ENCODE data around the gene PLXDC1. TPM values are rescaled to one million over a fixed set of nuclear protein-coding genes. Genes with fewer than 3 reads are reported as not detected.
"Not testable (repeated sequence)": the region's sequence is repeated elsewhere in the genome, so short reads cannot be mapped to it uniquely, and the experiment has no call there.

Gene PLXDC1
- total and polyA plus RNA-seq, 4 donors = 1.7 to 39.1 (median 4.8) TPM

DNA sequence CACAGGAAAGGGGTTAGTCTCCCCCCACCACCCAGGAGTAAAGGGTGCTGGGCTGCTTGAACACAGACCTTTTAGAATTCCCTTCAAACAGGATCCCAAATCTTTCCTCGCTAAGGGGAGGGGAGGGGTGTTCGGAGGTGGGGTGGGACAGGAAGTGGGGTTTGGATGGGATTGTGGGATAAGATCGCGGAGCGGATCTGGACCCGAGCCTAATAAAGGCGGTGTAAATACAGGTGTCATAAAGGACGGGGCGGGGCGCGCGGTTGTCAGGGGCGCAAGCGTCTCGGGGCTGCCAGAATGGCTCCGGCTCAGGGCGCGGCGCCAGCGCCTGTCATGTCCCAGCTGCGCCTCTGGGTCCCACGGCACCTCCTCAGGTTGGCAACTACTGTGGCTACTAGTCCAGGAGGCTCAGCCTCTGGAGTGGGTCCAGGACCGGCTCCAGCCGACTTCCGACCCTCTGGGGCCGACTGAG, 124.4 kb downstream of the PLXDC1 start:
- WGBS, 2 donors = 0 to 1% methylated on average over 24 to 26 of the region's 26 CpGs
- peak; percentile 80 for ATAC-seq (ENCODE audit: low FRiP score)
- peak overlapping the region; percentile 44 to 47 for H3K4me3 ChIP-seq (ENCODE audit: low read length in 2 of 2)
- DNase-seq = peak; percentile 68 to 88
- no peaks in the 10 kb centered on the region for H3K36me3 ChIP-seq (ENCODE audit: control insufficient read depth in 1 of 2, insufficient read depth in 2 of 2, low read length in 1 of 2)
- no peaks in the 10 kb centered on the region for H3K9me3 ChIP-seq (ENCODE audit: control insufficient read depth, low read length)
- no peak overlapping the region for H3K27ac ChIP-seq (ENCODE audit: low read depth in 1 of 2, low read length in 2 of 2)
- no peaks in the 10 kb centered on the region for H3K4me1 ChIP-seq (ENCODE audit: control insufficient read depth in 1 of 2, insufficient read depth in 2 of 2, low read length in 2 of 2)
- intact Hi-C loops (cut with DNase I) = loop anchor here in 1 of 2 donors (10.0 kb wide), 1 partner anchor 98 kb away; no protein-coding TSS in a partner anchor
- no peaks in the 10 kb centered on the region for H3K27me3 ChIP-seq (ENCODE audit: control insufficient read depth in 1 of 2, insufficient read depth in 2 of 2, low read length in 1 of 2)

GRCh38 chr17:39026346-39026745, 125.1 kb downstream of the PLXDC1 start:
- intact Hi-C loops (cut with DNase I) = loop anchor here in 1 of 2 donors (10.0 kb wide), 1 partner anchor 98 kb away; no protein-coding TSS in a partner anchor
- H3K4me1 ChIP-seq (ENCODE audit: control insufficient read depth in 1 of 2, insufficient read depth in 2 of 2, low read length in 2 of 2); DNase-seq; ATAC-seq (ENCODE audit: low FRiP score); H3K9me3 ChIP-seq (ENCODE audit: control insufficient read depth, low read length); H3K4me3 ChIP-seq (ENCODE audit: low read length in 2 of 2); H3K36me3 ChIP-seq (ENCODE audit: control insufficient read depth in 1 of 2, insufficient read depth in 2 of 2, low read length in 1 of 2); H3K27me3 ChIP-seq (ENCODE audit: control insufficient read depth in 1 of 2, insufficient read depth in 2 of 2, low read length in 1 of 2); H3K27ac ChIP-seq (ENCODE audit: low read depth in 1 of 2, low read length in 2 of 2): not testable (repeated sequence)
- WGBS, 2 donors = 93 to 94% methylated on average over 13 of the region's 13 CpGs

- 91% methylated on average over 6 of the region's 6 CpGs for WGBS, 2 donors
- peaks cover 1% of the 10 kb centered on the region for H3K9me3 ChIP-seq (ENCODE audit: control insufficient read depth, low read length)
- no peak overlapping the region for H3K4me3 ChIP-seq (ENCODE audit: low read length in 2 of 2)
- no peaks in the 10 kb centered on the region for H3K36me3 ChIP-seq (ENCODE audit: control insufficient read depth in 1 of 2, insufficient read depth in 2 of 2, low read length in 1 of 2)
- ATAC-seq (ENCODE audit: low FRiP score) = no peak
- H3K27ac ChIP-seq (ENCODE audit: low read depth in 1 of 2, low read length in 2 of 2) = no peak overlapping the region
- no peaks in the 10 kb centered on the region for H3K4me1 ChIP-seq (ENCODE audit: control insufficient read depth in 1 of 2, insufficient read depth in 2 of 2, low read length in 2 of 2)
- intact Hi-C loops (cut with DNase I) = loop anchor here in 1 of 2 donors (10.0 kb wide), 1 partner anchor 102 kb away; no protein-coding TSS in a partner anchor
- H3K27me3 ChIP-seq (ENCODE audit: control insufficient read depth in 1 of 2, insufficient read depth in 2 of 2, low read length in 1 of 2) = no peaks in the 10 kb centered on the region
- DNase-seq = no peak
These were observed 128.5 kb downstream of the PLXDC1 start for GRCh38 chr17:39022924-39023323.

- not testable (repeated sequence) for H3K4me3 ChIP-seq (ENCODE audit: low read length in 2 of 2); H3K27ac ChIP-seq (ENCODE audit: low read depth in 1 of 2, low read length in 2 of 2); DNase-seq; H3K36me3 ChIP-seq (ENCODE audit: control insufficient read depth in 1 of 2, insufficient read depth in 2 of 2, low read length in 1 of 2); ATAC-seq (ENCODE audit: low FRiP score); H3K9me3 ChIP-seq (ENCODE audit: control insufficient read depth, low read length); H3K27me3 ChIP-seq (ENCODE audit: control insufficient read depth in 1 of 2, insufficient read depth in 2 of 2, low read length in 1 of 2); H3K4me1 ChIP-seq (ENCODE audit: control insufficient read depth in 1 of 2, insufficient read depth in 2 of 2, low read length in 2 of 2)
- 93 to 96% methylated on average over 6 of the region's 6 CpGs for WGBS, 2 donors
- intact Hi-C loops (cut with DNase I) = loop anchor here in 1 of 2 donors (10.0 kb wide), 1 partner anchor 105 kb away; no protein-coding TSS in a partner anchor
These were observed 131.4 kb downstream of the PLXDC1 start for GRCh38 chr17:39020037-39020436.

- H3K9me3 ChIP-seq (ENCODE audit: control insufficient read depth, low read length) = peaks cover 1% of the 10 kb centered on the region
- H3K27ac ChIP-seq (ENCODE audit: low read depth in 1 of 2, low read length in 2 of 2) = no peak overlapping the region
- H3K27me3 ChIP-seq (ENCODE audit: control insufficient read depth in 1 of 2, insufficient read depth in 2 of 2, low read length in 1 of 2) = no peaks in the 10 kb centered on the region
- intact Hi-C loops (cut with DNase I) = loop anchor here in 1 of 2 donors (10.0 kb wide), 1 partner anchor 86 kb away; no protein-coding TSS in a partner anchor
- 79 to 80% methylated on average over 11 of the region's 11 CpGs for WGBS, 2 donors
- H3K4me1 ChIP-seq (ENCODE audit: control insufficient read depth in 1 of 2, insufficient read depth in 2 of 2, low read length in 2 of 2) = no peaks in the 10 kb centered on the region
- H3K36me3 ChIP-seq (ENCODE audit: control insufficient read depth in 1 of 2, insufficient read depth in 2 of 2, low read length in 1 of 2) = no peaks in the 10 kb centered on the region
- DNase-seq (no peak), ATAC-seq (ENCODE audit: low FRiP score) (no peak)
- no peak overlapping the region for H3K4me3 ChIP-seq (ENCODE audit: low read length in 2 of 2)
These were observed 132.9 kb downstream of the PLXDC1 start for GRCh38 chr17:39018267-39019134.

- peaks cover 1% of the 10 kb centered on the region for H3K9me3 ChIP-seq (ENCODE audit: control insufficient read depth, low read length)
- no peak overlapping the region for H3K4me3 ChIP-seq (ENCODE audit: low read length in 2 of 2)
- no peak overlapping the region for H3K27ac ChIP-seq (ENCODE audit: low read depth in 1 of 2, low read length in 2 of 2)
- no peaks in the 10 kb centered on the region for H3K36me3 ChIP-seq (ENCODE audit: control insufficient read depth in 1 of 2, insufficient read depth in 2 of 2, low read length in 1 of 2)
- ATAC-seq (ENCODE audit: low FRiP score) = no peak
- intact Hi-C loops (cut with DNase I) = loop anchor here in 1 of 2 donors (10.0 kb wide), 1 partner anchor 88 kb away; no protein-coding TSS in a partner anchor
- H3K27me3 ChIP-seq (ENCODE audit: control insufficient read depth in 1 of 2, insufficient read depth in 2 of 2, low read length in 1 of 2) = no peaks in the 10 kb centered on the region
- 79 to 81% methylated on average over 9 of the region's 9 CpGs for WGBS, 2 donors
- H3K4me1 ChIP-seq (ENCODE audit: control insufficient read depth in 1 of 2, insufficient read depth in 2 of 2, low read length in 2 of 2) = no peaks in the 10 kb centered on the region
- no peak for DNase-seq
These were observed 135.0 kb downstream of the PLXDC1 start for GRCh38 chr17:39016193-39017153.

DNA sequence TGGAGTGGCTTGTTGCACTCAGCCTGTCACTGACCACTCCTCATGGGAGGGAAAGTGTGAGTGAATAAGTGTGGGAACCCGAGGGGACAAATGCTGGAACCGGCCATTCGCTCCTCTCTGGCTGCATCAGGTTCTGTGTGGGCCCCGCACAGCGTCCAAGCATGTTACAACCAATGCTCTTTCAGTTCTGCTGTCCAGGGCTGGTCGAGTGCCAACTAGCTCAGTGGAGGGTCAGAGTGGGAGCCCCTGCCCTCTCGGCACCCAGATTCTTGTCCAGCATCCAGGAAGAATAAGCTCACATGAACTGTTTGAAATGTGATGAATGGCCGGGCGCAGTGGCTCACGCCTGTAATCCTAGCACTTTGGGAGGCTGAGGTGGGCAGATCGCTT, 135.9 kb downstream of the PLXDC1 start:
- Histone ChIP-seq H3K4me1 (ENCODE audit: control insufficient read depth in 1 of 2, insufficient read depth in 2 of 2, low read length in 2 of 2) (no peaks in the 10 kb centered on the region), H3K4me3 (ENCODE audit: low read length in 2 of 2) (no peak overlapping the region), H3K36me3 (ENCODE audit: control insufficient read depth in 1 of 2, insufficient read depth in 2 of 2, low read length in 1 of 2) (no peaks in the 10 kb centered on the region), H3K27me3 (ENCODE audit: control insufficient read depth in 1 of 2, insufficient read depth in 2 of 2, low read length in 1 of 2) (no peaks in the 10 kb centered on the region), H3K27ac (ENCODE audit: low read depth in 1 of 2, low read length in 2 of 2) (no peak overlapping the region), H3K9me3 (ENCODE audit: control insufficient read depth, low read length) (peaks cover 1% of the 10 kb centered on the region)
- WGBS, 2 donors = 92 to 94% methylated on average over 11 of the region's 11 CpGs
- DNase-seq (no peak), ATAC-seq (ENCODE audit: low FRiP score) (no peak)
- intact Hi-C loops (cut with DNase I) = loop anchor here in 1 of 2 donors (10.0 kb wide), 1 partner anchor 89 kb away; no protein-coding TSS in a partner anchor

Data from aorta (tissue), 5 donors.